ENCODE measurements around the gene MIEF1. TPM values are rescaled to one million over a fixed set of nuclear protein-coding genes. Genes with fewer than 3 reads are reported as not detected.
A peak's percentile ranks its signal among the peaks of the same experiment; 100 is the strongest.

The MIEF1 gene
- total and polyA plus RNA-seq, 5 donors: 9.0 to 22.2 (median 17.2) TPM

DNA sequence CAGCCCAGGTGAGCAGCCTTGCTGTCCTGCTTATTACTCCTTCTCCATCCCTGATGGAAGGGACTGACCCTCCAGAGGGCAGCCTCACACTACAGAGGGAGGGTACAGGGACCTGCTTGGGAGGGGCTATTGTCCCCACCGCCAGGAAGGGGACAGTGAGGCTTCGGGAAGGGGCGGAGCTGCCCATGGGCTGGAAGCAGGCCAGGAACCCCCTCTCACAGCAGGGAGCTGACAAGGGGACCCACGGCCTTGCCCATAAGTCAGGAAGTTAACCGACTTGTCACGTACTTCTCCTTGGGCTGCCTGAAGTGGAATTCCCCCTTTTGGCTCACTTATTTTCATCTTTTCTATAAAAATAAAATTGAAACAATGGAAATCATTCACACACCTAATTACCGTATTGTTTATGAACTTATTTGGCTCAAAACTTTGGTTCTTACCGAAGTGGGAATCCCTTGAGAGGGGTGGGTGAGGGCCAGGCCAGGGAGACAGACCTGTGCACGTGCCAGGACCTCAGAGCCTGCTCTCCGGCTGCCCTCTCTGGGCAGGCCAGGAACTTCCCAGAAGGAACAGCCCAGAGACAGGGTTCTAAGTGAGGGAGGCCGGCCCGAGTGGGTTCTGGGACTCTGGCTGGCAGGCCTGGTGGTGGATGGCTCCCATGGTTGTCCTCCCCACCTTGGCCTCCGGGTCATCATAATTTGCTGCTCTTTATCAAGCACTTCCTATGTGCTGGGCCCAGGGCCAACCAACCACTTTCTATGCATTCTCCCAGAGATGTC, 39.5 kb upstream of the MIEF1 start:
- no peaks in the 10 kb centered on the region for H3K27me3 ChIP-seq (ENCODE audit: control insufficient read depth, insufficient read depth)
- intact Hi-C loops (cut with DNase I): no loop called here
- 49% methylated on average over 13 of the region's 13 CpGs for WGBS
- ATAC-seq: peak; percentile 30 to 68
- peak; percentile 51 to 82 (median 74) for DNase-seq
- H3K27ac ChIP-seq (ENCODE audit: low read length): peak overlapping the region; percentile 94
- H3K4me3 ChIP-seq (ENCODE audit: low read length): no peak overlapping the region
- H3K9me3 ChIP-seq (ENCODE audit: control insufficient read depth, low read length): no peaks in the 10 kb centered on the region
- peaks cover 15% of the 10 kb centered on the region for H3K4me1 ChIP-seq (ENCODE audit: control insufficient read depth, insufficient read depth, low read length)

DNA sequence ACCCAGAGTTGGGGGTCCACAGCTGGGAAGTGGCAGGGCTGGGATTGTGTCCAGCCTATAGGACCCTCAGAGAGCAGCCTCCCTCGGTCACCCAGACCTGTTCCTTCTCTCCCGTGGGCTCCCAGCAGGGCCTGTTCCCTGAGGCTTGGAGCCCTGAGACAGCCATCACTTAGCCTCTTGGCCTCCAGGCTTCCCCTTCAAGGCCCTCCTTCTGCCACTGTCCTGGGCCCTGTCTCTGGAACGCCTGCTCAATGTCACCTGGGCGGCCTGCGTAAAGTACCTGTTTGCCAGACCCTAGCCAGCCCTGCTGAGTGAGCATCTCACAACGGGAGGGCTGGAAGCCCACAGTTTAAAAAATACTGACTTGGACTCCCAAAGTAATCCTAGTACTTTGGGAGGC, 38.8 kb upstream of the MIEF1 start:
- peak overlapping the region; percentile 94 for H3K27ac ChIP-seq (ENCODE audit: low read length)
- H3K4me1 ChIP-seq (ENCODE audit: control insufficient read depth, insufficient read depth, low read length): peaks cover 15% of the 10 kb centered on the region

DNA sequence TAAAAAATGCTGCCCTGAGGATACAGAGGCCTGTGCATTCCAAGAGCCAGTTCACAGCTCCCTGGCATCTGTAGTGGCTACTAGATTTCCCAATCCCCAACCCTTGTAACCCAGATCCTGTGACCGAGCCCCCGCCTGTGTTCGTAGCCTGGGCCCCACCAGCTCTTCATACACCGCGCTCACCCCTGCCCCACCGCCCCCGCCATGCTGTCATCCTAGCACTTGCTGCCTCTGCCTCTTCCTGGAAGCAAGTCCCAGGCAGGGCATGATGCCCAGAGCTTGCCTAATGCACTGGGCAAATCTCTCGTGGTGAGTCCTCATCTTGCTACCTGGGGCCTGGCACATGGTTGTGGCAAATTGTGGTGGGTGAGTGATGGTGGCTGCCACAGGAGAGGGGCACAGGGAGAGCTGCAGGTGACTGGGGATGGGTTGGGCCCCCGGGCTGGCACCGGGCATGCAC, 38.1 kb upstream of the MIEF1 start:
- Histone ChIP-seq H3K27me3 (ENCODE audit: control insufficient read depth, insufficient read depth) (no peaks in the 10 kb centered on the region), H3K9me3 (ENCODE audit: control insufficient read depth, low read length) (no peaks in the 10 kb centered on the region), H3K4me3 (ENCODE audit: low read length) (no peak overlapping the region), H3K27ac (ENCODE audit: low read length) (peak overlapping the region; percentile 94), H3K4me1 (ENCODE audit: control insufficient read depth, insufficient read depth, low read length) (peaks cover 15% of the 10 kb centered on the region)
- peak in 2 of 3 donors; percentile 70 to 74 for DNase-seq
- 66% methylated on average over 10 of the region's 10 CpGs for WGBS
- intact Hi-C loops (cut with DNase I): no loop called here
- peak; percentile 33 to 51 for ATAC-seq

More for the DNA sequence above, 38.8 kb upstream of the MIEF1 start:
- intact Hi-C loops (cut with DNase I): no loop called here
- DNase-seq (peak in 1 of 3 donors; percentile 15), ATAC-seq (no peak)
- WGBS: 87% methylated on average over 6 of the region's 6 CpGs
- Histone ChIP-seq H3K4me3 (ENCODE audit: low read length) (no peak overlapping the region), H3K27me3 (ENCODE audit: control insufficient read depth, insufficient read depth) (no peaks in the 10 kb centered on the region), H3K9me3 (ENCODE audit: control insufficient read depth, low read length) (no peaks in the 10 kb centered on the region)

DNA sequence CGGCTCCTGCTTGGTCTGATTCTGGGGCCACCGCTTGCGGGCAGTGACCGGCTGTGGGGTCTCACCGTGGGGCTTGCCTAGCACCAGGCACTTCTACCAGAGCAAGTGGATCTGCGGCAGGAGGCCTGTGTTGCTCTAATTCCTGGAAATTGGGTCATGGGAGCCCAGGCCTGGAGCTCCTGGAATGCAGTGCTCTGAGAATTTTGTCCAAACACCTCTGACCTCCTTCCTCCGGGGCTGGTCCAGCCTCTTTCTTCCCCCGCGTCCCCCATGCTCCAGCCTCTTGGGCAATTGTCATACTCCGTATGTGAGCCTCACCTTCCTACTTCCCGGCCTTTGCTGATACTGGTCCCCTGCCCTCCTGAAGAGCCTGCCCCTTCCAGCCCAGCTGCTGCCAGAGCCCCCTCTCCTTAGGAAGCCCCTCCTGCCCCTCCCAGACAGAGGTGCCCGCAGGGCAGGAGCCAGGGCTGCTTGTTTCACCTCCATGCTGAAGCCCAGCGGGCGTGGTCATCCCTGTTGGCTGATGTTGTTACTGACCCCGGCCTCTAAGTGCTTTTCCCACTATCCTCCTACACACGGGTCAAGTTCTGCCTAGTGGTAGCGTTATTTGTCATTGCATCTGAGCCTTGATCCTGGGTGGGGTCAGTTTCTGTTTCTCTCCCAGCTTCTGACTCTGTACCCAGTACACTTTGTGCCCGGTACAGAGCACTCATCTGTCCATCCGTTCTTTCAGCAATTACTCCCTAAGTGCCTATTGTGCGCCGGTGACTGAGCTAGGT, 35.7 kb upstream of the MIEF1 start:
- intact Hi-C loops (cut with DNase I): no loop called here
- WGBS: 71% methylated on average over 21 of the region's 21 CpGs
- peak in 1 of 2 donors; percentile 5 for ATAC-seq

DNA sequence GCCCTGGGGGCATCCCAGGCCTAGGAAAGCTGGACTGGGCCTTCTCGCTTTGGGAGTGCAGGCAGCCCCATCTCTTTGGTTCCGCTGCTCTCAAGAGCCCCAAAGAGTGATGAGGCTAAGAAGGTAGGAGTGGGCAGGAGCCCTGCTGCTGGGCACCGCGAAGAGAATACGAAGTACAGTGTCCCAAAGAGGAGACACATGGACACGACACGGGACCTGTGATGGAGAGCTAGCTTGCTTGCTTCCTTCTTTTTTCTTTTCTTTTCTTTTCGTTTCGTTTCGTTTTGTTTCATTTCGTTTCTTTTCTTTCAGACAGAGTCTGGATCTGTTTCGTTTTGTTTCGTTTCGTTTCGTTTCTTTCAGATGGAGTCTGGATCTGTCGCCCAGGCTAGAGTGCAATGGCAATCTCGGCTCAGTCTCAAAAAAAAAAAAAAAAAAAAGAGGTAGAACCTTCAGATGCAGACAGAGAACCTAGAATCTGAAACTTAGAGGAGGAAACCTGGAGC, 34.6 kb upstream of the MIEF1 start:
- DNase-seq: no peak
- Histone ChIP-seq H3K9me3 (ENCODE audit: control insufficient read depth, low read length) (no peaks in the 10 kb centered on the region), H3K27me3 (ENCODE audit: control insufficient read depth, insufficient read depth) (no peaks in the 10 kb centered on the region), H3K4me3 (ENCODE audit: low read length) (no peak overlapping the region), H3K4me1 (ENCODE audit: control insufficient read depth, insufficient read depth, low read length) (peaks cover 27% of the 10 kb centered on the region), H3K27ac (ENCODE audit: low read length) (no peak overlapping the region)
- intact Hi-C loops (cut with DNase I): no loop called here
- 88% methylated on average over 17 of the region's 17 CpGs for WGBS
- no peak for ATAC-seq

More for the DNA sequence above, 35.7 kb upstream of the MIEF1 start:
- H3K27ac ChIP-seq (ENCODE audit: low read length): peak overlapping the region; percentile 73
- H3K4me3 ChIP-seq (ENCODE audit: low read length): no peak overlapping the region
- peak in 1 of 3 donors; percentile 51 for DNase-seq
- peaks cover 20% of the 10 kb centered on the region for H3K4me1 ChIP-seq (ENCODE audit: control insufficient read depth, insufficient read depth, low read length)
- H3K9me3 ChIP-seq (ENCODE audit: control insufficient read depth, low read length): no peaks in the 10 kb centered on the region
- no peaks in the 10 kb centered on the region for H3K27me3 ChIP-seq (ENCODE audit: control insufficient read depth, insufficient read depth)

DNA sequence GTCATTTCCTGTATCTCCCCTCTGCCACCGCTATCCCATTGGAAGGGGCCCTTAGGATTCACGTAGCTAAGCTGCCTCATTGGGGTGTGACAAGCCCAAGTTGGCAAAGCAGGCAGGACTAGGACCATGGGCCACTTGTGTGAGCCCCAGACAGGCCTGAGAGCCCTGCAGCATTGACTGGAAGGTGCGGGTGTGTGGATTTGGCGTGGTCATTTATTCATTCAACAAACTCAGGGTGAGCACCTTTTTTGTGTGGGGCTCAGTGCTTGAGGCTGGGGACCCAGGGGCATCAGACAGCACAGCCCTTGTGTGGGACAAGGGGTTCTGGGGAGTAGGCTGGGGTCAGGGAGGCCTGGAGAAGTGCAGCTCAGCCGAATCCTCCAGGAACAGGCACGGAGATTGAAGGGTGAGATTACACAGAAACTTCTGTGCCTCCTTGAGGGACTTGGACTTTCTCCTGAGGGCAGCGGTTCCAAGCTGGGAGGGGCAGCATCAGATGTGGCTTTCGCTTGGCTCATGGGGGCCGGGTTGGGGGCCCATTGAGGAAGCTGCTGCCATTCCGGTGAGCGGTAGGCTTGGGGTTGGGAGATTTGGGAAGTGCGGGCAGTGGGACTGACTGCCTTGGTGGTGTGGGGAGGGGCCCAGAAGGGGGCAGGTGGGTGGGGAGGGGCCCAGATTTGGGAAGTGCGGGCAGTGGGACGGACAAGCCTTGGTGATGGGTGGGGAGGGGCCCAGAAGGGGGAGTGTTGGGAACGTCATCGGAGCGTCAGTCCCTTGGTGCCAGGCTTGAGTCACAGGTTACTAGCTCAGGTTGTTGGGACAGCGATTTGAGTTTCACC, 33.4 kb upstream of the MIEF1 start:
- WGBS: 84% methylated on average over 18 of the region's 18 CpGs
- Histone ChIP-seq H3K9me3 (ENCODE audit: control insufficient read depth, low read length) (no peaks in the 10 kb centered on the region), H3K4me1 (ENCODE audit: control insufficient read depth, insufficient read depth, low read length) (peaks cover 19% of the 10 kb centered on the region), H3K27me3 (ENCODE audit: control insufficient read depth, insufficient read depth) (no peaks in the 10 kb centered on the region), H3K27ac (ENCODE audit: low read length) (no peak overlapping the region), H3K4me3 (ENCODE audit: low read length) (no peak overlapping the region)
- intact Hi-C loops (cut with DNase I): no loop called here
- peak in 1 of 3 donors; percentile 40 for DNase-seq
- no peak for ATAC-seq

DNA sequence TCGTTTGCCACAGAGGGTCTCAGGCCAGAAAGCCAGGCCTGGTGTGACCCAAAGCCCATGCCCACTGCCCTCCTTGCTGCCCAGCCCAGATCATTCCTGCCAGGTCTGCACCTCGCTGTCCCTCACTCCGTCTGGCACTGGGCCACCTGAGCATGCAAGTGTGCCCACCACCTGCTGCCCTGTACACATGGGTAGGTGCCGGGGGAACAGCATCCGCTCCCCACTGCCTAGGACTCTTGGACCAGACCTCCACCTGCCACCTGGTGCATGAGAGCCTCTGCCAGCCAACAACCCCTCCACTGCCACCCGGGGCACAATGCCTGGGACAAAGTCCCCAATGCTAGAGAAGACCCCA, 32.8 kb upstream of the MIEF1 start:
- ATAC-seq: no peak
- H3K4me1 ChIP-seq (ENCODE audit: control insufficient read depth, insufficient read depth, low read length): peaks cover 19% of the 10 kb centered on the region
- 85% methylated on average over 6 of the region's 6 CpGs for WGBS
- intact Hi-C loops (cut with DNase I): no loop called here
- peak in 1 of 3 donors; percentile 56 for DNase-seq
- H3K27ac ChIP-seq (ENCODE audit: low read length): no peak overlapping the region
- no peaks in the 10 kb centered on the region for H3K9me3 ChIP-seq (ENCODE audit: control insufficient read depth, low read length)
- H3K4me3 ChIP-seq (ENCODE audit: low read length): no peak overlapping the region
- no peaks in the 10 kb centered on the region for H3K27me3 ChIP-seq (ENCODE audit: control insufficient read depth, insufficient read depth)

DNA sequence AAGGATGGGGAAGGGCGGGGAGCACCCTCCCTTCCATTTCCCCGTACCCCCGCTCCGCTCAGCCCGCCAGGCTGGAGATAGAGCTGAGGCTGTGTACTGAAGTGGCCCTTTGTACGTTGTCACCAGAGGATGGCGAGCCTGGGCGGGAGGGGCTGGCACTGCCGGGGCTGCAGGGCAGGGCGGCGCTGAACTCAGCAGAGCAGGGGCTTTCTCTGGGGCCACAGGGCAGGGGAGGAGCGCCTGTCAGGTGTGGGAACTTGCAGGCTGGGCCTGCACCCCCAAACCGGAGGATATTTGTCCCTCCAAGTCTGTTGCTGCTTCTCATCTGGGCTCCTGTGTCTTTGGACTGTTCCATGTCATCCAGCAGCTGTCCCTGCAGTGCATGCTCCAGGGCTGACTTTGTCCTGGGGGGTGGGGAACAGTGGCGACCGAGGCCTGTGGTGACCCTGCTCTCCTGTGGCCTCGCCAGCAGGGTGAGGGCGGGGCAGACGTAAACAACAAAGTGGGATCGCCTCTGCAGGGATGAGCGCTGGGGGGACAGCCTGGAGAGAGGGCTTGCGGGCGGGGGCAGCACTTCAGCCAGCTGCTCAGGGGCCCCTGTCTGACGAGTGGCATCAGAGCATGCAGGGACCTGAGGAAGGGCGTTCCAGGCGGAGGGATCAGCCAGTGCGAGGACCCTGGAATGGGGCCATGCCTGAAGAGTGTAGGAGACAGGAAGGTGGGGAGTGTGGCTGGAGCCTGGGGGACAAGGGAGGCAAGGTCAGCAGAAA, 32.2 kb upstream of the MIEF1 start:
- Histone ChIP-seq H3K4me1 (ENCODE audit: control insufficient read depth, insufficient read depth, low read length) (peaks cover 19% of the 10 kb centered on the region), H3K27me3 (ENCODE audit: control insufficient read depth, insufficient read depth) (no peaks in the 10 kb centered on the region), H3K9me3 (ENCODE audit: control insufficient read depth, low read length) (no peaks in the 10 kb centered on the region), H3K27ac (ENCODE audit: low read length) (peak overlapping the region; percentile 19), H3K4me3 (ENCODE audit: low read length) (no peak overlapping the region)
- ATAC-seq: no peak
- DNase-seq: no peak
- intact Hi-C loops (cut with DNase I): no loop called here
- 70% methylated on average over 26 of the region's 26 CpGs for WGBS

DNA sequence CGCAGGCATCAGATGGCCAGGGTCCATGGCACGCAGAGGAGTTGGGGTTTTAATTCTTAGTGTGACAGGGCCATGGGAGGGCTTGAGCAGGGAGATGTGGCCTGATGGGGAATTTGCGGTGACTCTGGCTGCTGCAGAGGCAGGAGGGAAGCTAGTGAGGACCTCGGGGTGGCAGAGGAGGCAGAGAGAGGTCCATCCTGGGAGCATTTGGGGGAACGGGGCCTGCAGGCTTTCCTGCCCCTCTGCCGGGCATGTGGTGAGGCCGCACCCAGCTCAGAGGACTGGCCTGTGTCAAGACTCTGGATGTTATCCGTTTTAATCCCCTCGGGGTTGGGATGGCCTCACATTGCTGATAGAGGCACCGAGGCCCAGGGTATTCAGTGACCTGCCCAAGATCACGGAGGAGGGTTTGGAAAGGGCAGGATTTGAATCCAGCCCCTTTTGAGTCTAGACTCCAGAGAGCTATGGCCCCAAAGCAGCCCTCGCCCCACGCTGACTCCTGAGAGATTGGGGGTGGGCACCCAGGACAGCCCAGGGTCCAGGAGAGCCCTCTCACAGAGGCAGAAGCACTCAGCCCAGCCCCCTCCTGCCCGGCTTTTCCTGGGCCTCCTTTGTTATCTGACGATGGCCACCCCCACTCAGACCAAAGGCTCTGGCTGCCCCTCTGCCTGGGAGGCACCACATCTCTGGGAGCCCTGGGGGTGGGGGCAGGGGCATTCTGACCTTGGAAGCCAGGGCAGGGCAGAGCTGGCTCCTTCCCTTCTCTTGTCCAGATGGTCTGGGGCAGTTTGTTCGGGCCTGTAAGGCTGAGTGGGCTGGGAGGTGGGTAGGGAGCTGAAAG, 31.4 kb upstream of the MIEF1 start:
- Histone ChIP-seq H3K9me3 (ENCODE audit: control insufficient read depth, low read length) (no peaks in the 10 kb centered on the region), H3K27me3 (ENCODE audit: control insufficient read depth, insufficient read depth) (no peaks in the 10 kb centered on the region), H3K4me3 (ENCODE audit: low read length) (no peak overlapping the region), H3K27ac (ENCODE audit: low read length) (peak overlapping the region; percentile 43), H3K4me1 (ENCODE audit: control insufficient read depth, insufficient read depth, low read length) (peaks cover 15% of the 10 kb centered on the region)
- ATAC-seq: no peak
- WGBS: 63% methylated on average over 16 of the region's 16 CpGs
- peak in 1 of 3 donors; percentile 43 for DNase-seq
- intact Hi-C loops (cut with DNase I): no loop called here

All from right cardiac atrium (tissue), 5 donors.